Right lobe of liver (tissue), 6 donors: ENCODE data around the gene LAMB3. TPM values are rescaled to one million over a fixed set of nuclear protein-coding genes. Genes with fewer than 3 reads are reported as not detected.

ENCODE experiments used
- ATAC-seq, 4 donors: fragments of 200-7000 bp; cut with Tn5 transposase; one replicate each; pipeline ENCODE4 v1.9.1; 2020; ENCODE audit warnings: mild to moderate bottlenecking in 4 of 4, moderate library complexity in 4 of 4
- DNase-seq, 3 donors: peaks; one replicate each; pipeline ENCODE4 v3.0.0-alpha.2; 2020
- H3K27ac ChIP-seq, 3 donors: fragments of 200-600 bp; one replicate each; pipeline ENCODE4 v1.8.0; 2022
- H3K27me3 ChIP-seq, 2 donors: fragments of 200-600 bp; one replicate each; pipeline ENCODE4 v1.8.0; 2022
- H3K36me3 ChIP-seq, 4 donors: fragments of 200-600 bp; sonication (generic) in 1 of 4; one replicate each; pipeline versions ENCODE4 v1.5.1 to v1.8.0; 2017 to 2022; ENCODE audit warnings: control low read depth in 1 of 4
- H3K4me1 ChIP-seq, 4 donors: fragments of 200-600 bp; sonication (generic) in 1 of 4; one replicate each; pipeline versions ENCODE4 v1.5.1 to v1.8.0; 2017 to 2022; ENCODE audit warnings: control low read depth in 1 of 4
- H3K4me3 ChIP-seq, 3 donors: fragments of 200-600 bp; one replicate each; pipeline ENCODE4 v1.8.0; 2022
- H3K9me3 ChIP-seq, 4 donors: fragments of 200-600 bp; sonication (generic) in 1 of 4; one replicate each; pipeline versions ENCODE4 v1.5.1 to v1.8.0; 2017 to 2022; ENCODE audit warnings: control low read depth in 1 of 4
- POLR2A ChIP-seq: fragments of 450-650 bp; IDR thresholded peaks from one replicate; pipeline ENCODE4 v1.6.1; 2017; ENCODE audit warnings: antibody characterized with exemption, mild to moderate bottlenecking
- WGBS: methylation state at CpG from one replicate; pipeline ENCODE4 v1.1.6; 2018; ENCODE audit warnings: low coverage, low lambda C conversion rate; ENCODE audit not compliant: insufficient coverage; ENCODE audit errors: missing lambda C conversion rate; 5-methylcytosine and 5-hydroxymethylcytosine counted together
- intact Hi-C, 2 donors: fragments of 100-400 bp; cut with DNase I; formaldehyde crosslinking; loops; one replicate each; pipeline versions ENCODE4 v1.11.2 to v1.14.1; 2022
- total RNA-seq, 6 experiments: library from RNA; depleted of rRNA in 2 of 6; stranded (reverse); fragments of >200 nt in 2 of 6; fragmentation: NEBNext Ultra II Directional in 3 of 6; extraction: Animal tissue kit (Norgen Biotek cat#: 25700) in 3 of 6; gene quantifications; one replicate each; pipeline versions ENCODE4 v1.1.0 to v1.2.4, GENCODE V29; 2016 to 2023
- TF ChIP-seq, protein P1 (sequence below), 4 donors: fragments of 200-600 bp in 3 of 4; fragments of 450-650 bp in 1 of 4; IDR thresholded peaks; one replicate each; pipeline versions ENCODE4 v1.5.1 to v1.8.0; 2016 to 2022; ENCODE audit warnings: antibody characterized with exemption in 4 of 4, mild to moderate bottlenecking in 2 of 4
- donor health status: DM: no; HTN: yes; CAD: no.
- donor health status: DM: no; HTN: no; CAD: no.
- donor health status: DM: no; HTN: no; CAD: no.
- donor health status: DM: no; HTN: yes; CAD: no.
- donor health status: DM: no; HTN: yes; CAD: no.

The LAMB3 gene
- total RNA-seq, 6 experiments from 2014 or later, result 5.0 to 14.6 (median 8.4) TPM

DNA sequence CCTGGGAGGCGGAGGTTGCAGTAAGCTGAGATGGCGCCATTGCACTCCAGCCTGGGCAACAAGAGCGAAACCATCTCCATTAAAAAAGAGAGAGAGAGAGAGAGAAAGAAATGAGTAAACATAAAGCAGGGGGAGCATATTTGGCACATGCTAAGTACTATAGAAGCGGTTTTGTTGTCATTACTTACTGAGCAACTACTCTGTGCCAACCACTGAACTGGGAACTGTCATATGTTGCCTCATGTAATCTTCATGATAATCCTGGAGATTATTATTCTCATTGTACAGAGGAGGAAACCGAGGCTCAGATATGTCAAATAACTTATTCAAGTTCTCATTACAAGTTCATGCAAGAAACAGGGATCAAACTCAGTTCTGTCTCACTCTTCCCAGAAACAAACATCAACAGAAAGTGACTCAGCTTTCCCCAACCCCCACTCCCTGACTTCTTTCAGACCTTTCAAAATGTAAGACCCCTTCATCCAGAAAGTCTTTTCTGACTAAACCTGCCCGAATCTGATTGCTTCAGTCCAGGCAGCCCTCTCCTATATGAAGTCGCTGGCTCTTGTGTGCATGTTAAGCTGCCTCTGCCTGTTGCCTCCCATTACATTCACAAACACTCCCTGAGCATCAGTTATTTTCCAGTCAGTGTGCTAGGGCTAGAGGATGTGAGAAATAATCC, 23.5 kb downstream of the LAMB3 start:
- no peak for ATAC-seq
- no peaks in the 10 kb centered on the region for H3K36me3 ChIP-seq
- TF ChIP-seq, protein P1, sequence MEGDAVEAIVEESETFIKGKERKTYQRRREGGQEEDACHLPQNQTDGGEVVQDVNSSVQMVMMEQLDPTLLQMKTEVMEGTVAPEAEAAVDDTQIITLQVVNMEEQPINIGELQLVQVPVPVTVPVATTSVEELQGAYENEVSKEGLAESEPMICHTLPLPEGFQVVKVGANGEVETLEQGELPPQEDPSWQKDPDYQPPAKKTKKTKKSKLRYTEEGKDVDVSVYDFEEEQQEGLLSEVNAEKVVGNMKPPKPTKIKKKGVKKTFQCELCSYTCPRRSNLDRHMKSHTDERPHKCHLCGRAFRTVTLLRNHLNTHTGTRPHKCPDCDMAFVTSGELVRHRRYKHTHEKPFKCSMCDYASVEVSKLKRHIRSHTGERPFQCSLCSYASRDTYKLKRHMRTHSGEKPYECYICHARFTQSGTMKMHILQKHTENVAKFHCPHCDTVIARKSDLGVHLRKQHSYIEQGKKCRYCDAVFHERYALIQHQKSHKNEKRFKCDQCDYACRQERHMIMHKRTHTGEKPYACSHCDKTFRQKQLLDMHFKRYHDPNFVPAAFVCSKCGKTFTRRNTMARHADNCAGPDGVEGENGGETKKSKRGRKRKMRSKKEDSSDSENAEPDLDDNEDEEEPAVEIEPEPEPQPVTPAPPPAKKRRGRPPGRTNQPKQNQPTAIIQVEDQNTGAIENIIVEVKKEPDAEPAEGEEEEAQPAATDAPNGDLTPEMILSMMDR (IDR thresholded peaks at IDR 0.05), result no peak
- no peak for TF ChIP-seq POLR2A
- peaks cover 0 to 31% (median 11%) of the 10 kb centered on the region in 4 donors for H3K4me1 ChIP-seq
- 73% methylated on average over 6 of the region's 7 CpGs for WGBS
- H3K9me3 ChIP-seq, result no peaks in the 10 kb centered on the region
- H3K27me3 ChIP-seq, result no peaks in the 10 kb centered on the region
- H3K27ac ChIP-seq, result peak overlapping the region in 1 of 3 donors; percentile 83
- no peak overlapping the region for H3K4me3 ChIP-seq
- intact Hi-C loops, result loop anchor here in 1 of 2 donors (10.0 kb wide), 1 partner anchor 54 kb away; no protein-coding TSS in a partner anchor
- DNase-seq, result no peak

DNA sequence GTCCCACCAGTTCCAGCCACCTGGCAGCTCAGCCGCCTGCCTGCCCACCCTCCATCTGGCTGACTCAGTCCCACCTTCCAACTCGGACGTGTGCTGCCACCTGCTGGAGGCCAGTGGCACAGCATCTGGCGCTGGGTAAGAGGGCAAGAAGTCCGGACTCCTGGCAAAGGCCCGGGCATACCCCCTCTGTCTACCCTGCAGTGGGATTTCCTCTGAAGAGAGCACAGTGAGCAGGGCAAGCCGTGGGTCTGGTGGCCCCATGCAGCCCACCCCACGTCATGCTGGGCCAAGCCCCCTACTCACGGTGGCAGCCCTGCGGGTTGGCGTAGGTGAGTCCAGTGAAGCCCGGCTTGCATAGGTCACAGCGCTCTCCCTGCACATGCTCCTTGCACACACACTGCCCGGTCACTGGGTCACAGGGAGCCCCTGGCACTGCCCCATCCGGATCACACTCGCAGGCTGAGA, 24.5 kb downstream of the LAMB3 start:
- 9% methylated on average over 4 of the region's 16 CpGs for whole genome bisulfite sequencing
- Histone ChIP-seq H3K36me3 (no peaks in the 10 kb centered on the region), H3K9me3 (no peaks in the 10 kb centered on the region), H3K4me1 (peaks cover 0 to 31% (median 11%) of the 10 kb centered on the region in 4 donors), H3K27ac (peak overlapping the region; percentile 26 to 83 (median 42)), H3K4me3 (peak overlapping the region; percentile 12 to 57 (median 40)), H3K27me3 (no peaks in the 10 kb centered on the region)
- intact Hi-C loops, result loop anchor here in 1 of 2 donors (10.0 kb wide), 1 partner anchor 53 kb away; no protein-coding TSS in a partner anchor
- peak; percentile 92 to 96 (median 94) for ATAC-seq
- peak; percentile 39 for TF ChIP-seq POLR2A
- TF ChIP-seq, protein P1 (IDR thresholded peaks at IDR 0.05), result peak; percentile 96 to 100 (median 98)
- DNase-seq, result peak; percentile 85 to 95 (median 93)

DNA sequence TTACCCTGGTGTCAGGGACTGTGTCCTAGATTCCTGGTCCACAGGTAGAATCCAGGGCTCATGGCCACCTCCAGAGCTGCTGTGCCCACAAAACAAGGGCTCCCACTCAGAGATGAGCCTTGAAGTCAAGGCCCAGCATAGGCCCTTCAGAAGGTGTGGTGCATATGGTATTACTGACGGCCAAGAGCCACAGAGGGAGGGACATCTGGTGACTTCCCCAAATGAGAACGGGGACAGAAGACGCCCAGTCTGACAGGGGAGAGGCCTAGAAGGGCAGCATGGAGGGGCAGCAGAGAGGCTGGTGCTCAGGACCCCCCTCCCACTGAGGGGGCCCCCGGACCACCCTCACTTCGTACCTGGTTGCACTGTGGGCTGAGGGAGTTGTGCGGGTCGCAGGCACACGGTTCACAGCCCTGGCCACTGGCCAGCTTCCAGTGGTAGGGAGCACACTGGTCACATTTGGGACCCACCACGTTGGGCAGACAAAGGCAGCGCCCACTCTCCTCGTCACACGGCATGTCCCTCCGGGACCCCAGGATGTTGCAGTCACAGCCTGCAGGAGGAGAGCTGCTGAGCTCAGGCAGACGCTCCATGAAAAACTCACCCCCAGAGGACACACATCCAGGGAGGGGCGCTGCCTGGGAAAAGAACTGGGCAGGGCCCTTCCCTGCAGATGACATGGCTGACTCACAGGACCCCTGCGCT, 25.0 kb downstream of the LAMB3 start:
- Histone ChIP-seq H3K4me1 (peaks cover 0 to 32% (median 11%) of the 10 kb centered on the region in 4 donors), H3K9me3 (no peaks in the 10 kb centered on the region), H3K27ac (peak overlapping the region in 1 of 3 donors; percentile 83), H3K36me3 (no peaks in the 10 kb centered on the region), H3K4me3 (peak overlapping the region in 2 of 3 donors; percentile 40 to 57), H3K27me3 (no peaks in the 10 kb centered on the region)
- TF ChIP-seq POLR2A, result no peak
- TF ChIP-seq, protein P1 (IDR thresholded peaks at IDR 0.05), result no peak
- intact Hi-C loops, result loop anchor here in 1 of 2 donors (10.0 kb wide), 1 partner anchor 52 kb away; no protein-coding TSS in a partner anchor
- WGBS, result 33% methylated on average over 2 of the region's 16 CpGs
- ATAC-seq, result peak in 3 of 4 donors; percentile 3 to 19 (median 15)
- DNase-seq, result no peak

DNA sequence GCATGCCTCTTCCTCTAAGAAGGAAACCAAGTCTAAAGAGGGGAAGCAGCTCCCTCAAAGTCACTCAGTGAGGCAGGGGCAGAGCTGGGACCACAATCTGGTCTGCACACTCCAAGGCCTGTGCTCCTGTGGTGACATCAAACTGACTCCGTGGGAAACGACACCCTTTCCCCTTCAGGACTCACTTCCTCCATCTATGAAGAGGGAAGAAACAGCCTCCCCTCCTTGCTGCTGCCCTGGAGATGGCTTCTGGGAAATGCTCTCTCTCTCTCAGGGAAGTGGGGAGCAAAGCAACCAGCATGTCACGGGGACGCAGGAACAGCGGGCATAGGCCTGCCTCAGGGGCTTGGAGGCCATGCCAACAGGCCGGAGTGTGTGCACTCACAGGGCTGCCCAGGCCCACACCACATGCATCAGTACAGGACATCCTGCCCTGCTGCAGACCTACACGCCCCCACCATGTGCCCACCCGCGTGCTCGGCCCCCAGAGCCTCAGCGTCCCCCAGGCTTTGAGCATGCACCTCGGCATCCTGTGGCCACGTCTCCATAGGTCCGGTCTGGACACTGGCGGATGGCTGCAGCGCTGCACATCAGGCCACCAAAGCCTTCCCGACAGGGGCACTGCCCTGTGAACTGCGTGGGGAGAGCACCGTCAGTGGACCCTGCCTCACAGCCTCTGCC, 25.7 kb downstream of the LAMB3 start:
- Histone ChIP-seq H3K4me3 (no peak overlapping the region), H3K27me3 (no peaks in the 10 kb centered on the region), H3K4me1 (peaks cover 0 to 39% (median 11%) of the 10 kb centered on the region in 4 donors), H3K36me3 (no peaks in the 10 kb centered on the region), H3K27ac (no peak overlapping the region), H3K9me3 (no peaks in the 10 kb centered on the region)
- ATAC-seq (no peak), DNase-seq (no peak)
- TF ChIP-seq POLR2A, result no peak
- TF ChIP-seq, protein P1 (IDR thresholded peaks at IDR 0.05), result no peak
- WGBS, result 81% methylated on average over 5 of the region's 19 CpGs
- intact Hi-C loops, result loop anchor here in 1 of 2 donors (10.0 kb wide), 1 partner anchor 52 kb away; no protein-coding TSS in a partner anchor
